Neuron (in vitro differentiated cells): ENCODE results near the gene KLHL22.

Experiments used
- H2AFZ ChIP-seq: one replicate; pipeline ENCODE4 v1.6.1; 2013; ENCODE audit warnings: low read depth, mild to moderate bottlenecking, inconsistent platforms, low read length, moderate library complexity
- H3K27me3 ChIP-seq: one replicate; pipeline ENCODE4 v1.6.1; 2013; ENCODE audit warnings: low read length; ENCODE audit not compliant: insufficient read depth
- H3K36me3 ChIP-seq: one replicate; pipeline ENCODE4 v1.6.1; 2013; ENCODE audit warnings: low read length; ENCODE audit not compliant: insufficient read depth
- H3K4me1 ChIP-seq: one replicate; pipeline ENCODE4 v1.6.1; 2013; ENCODE audit warnings: low read length; ENCODE audit not compliant: insufficient read depth
- H3K4me3 ChIP-seq: 2 replicates; pipeline ENCODE4 v1.5.1; 2013; ENCODE audit warnings: mild to moderate bottlenecking, low read length, moderate library complexity
- H3K9me3 ChIP-seq: one replicate; pipeline ENCODE4 v1.6.1; 2013; ENCODE audit warnings: low read length

KLHL22 gene

GRCh38 chr22:20531404-20532201, 36.0 kb upstream of the KLHL22 start:
- H2AFZ ChIP-seq: no peak overlapping the region
- H3K4me1 ChIP-seq: peaks cover 17% of the 10 kb centered on the region
- no peaks in the 10 kb centered on the region for H3K27me3 ChIP-seq
- no peak overlapping the region for H3K4me3 ChIP-seq
- peaks cover 15% of the 10 kb centered on the region for H3K9me3 ChIP-seq
- peaks cover 13% of the 10 kb centered on the region for H3K36me3 ChIP-seq

- Histone ChIP-seq H3K4me1 (peaks cover 17% of the 10 kb centered on the region), H3K27me3 (no peaks in the 10 kb centered on the region), H2AFZ (no peak overlapping the region), H3K9me3 (peaks cover 16% of the 10 kb centered on the region), H3K4me3 (no peak overlapping the region), H3K36me3 (peaks cover 17% of the 10 kb centered on the region)
These were observed 35.5 kb upstream of the KLHL22 start for GRCh38 chr22:20531154-20531403.

GRCh38 chr22:20530368-20531153, 35.0 kb upstream of the KLHL22 start:
- peaks cover 17% of the 10 kb centered on the region for H3K4me1 ChIP-seq
- peaks cover 16% of the 10 kb centered on the region for H3K9me3 ChIP-seq
- H3K27me3 ChIP-seq: no peaks in the 10 kb centered on the region

GRCh38 chr22:20528405-20528978, 32.9 kb upstream of the KLHL22 start:
- Histone ChIP-seq H3K36me3 (peaks cover 20% of the 10 kb centered on the region), H3K9me3 (peaks cover 16% of the 10 kb centered on the region), H3K4me3 (no peak overlapping the region), H3K4me1 (peaks cover 17% of the 10 kb centered on the region), H3K27me3 (no peaks in the 10 kb centered on the region), H2AFZ (no peak overlapping the region)

More at GRCh38 chr22:20530368-20531153, 35.0 kb upstream of the KLHL22 start:
- Histone ChIP-seq H3K36me3 (peaks cover 17% of the 10 kb centered on the region), H3K4me3 (no peak overlapping the region), H2AFZ (no peak overlapping the region)

- peaks cover 32% of the 10 kb centered on the region for H3K36me3 ChIP-seq
- peaks cover 16% of the 10 kb centered on the region for H3K9me3 ChIP-seq
- no peak overlapping the region for H2AFZ ChIP-seq
- no peak overlapping the region for H3K4me3 ChIP-seq
- peaks cover 4% of the 10 kb centered on the region for H3K4me1 ChIP-seq
- H3K27me3 ChIP-seq: no peaks in the 10 kb centered on the region
These were observed 31.2 kb upstream of the KLHL22 start for GRCh38 chr22:20526628-20527355.

GRCh38 chr22:20526305-20526627, 30.7 kb upstream of the KLHL22 start:
- Histone ChIP-seq H3K4me1 (no peaks in the 10 kb centered on the region), H3K36me3 (peaks cover 33% of the 10 kb centered on the region), H2AFZ (no peak overlapping the region), H3K9me3 (peaks cover 16% of the 10 kb centered on the region), H3K4me3 (no peak overlapping the region), H3K27me3 (no peaks in the 10 kb centered on the region)

GRCh38 chr22:20525048-20525447, 29.5 kb upstream of the KLHL22 start:
- Histone ChIP-seq H3K36me3 (peaks cover 41% of the 10 kb centered on the region), H2AFZ (no peak overlapping the region), H3K4me3 (no peak overlapping the region), H3K27me3 (no peaks in the 10 kb centered on the region), H3K9me3 (peaks cover 16% of the 10 kb centered on the region), H3K4me1 (no peaks in the 10 kb centered on the region)

GRCh38 chr22:20524004-20524481, 28.4 kb upstream of the KLHL22 start:
- H2AFZ ChIP-seq: no peak overlapping the region
- H3K9me3 ChIP-seq: peaks cover 16% of the 10 kb centered on the region
- no peaks in the 10 kb centered on the region for H3K4me1 ChIP-seq
- H3K4me3 ChIP-seq: no peak overlapping the region
- H3K36me3 ChIP-seq: peaks cover 43% of the 10 kb centered on the region
- H3K27me3 ChIP-seq: no peaks in the 10 kb centered on the region

- Histone ChIP-seq H3K36me3 (peaks cover 38% of the 10 kb centered on the region), H2AFZ (no peak overlapping the region), H3K4me1 (no peaks in the 10 kb centered on the region), H3K9me3 (peaks cover 12% of the 10 kb centered on the region), H3K27me3 (no peaks in the 10 kb centered on the region), H3K4me3 (no peak overlapping the region)
These were observed 27.7 kb upstream of the KLHL22 start for GRCh38 chr22:20523086-20523983.

- Histone ChIP-seq H3K9me3 (peaks cover 5% of the 10 kb centered on the region), H3K27me3 (no peaks in the 10 kb centered on the region), H2AFZ (no peak overlapping the region), H3K4me3 (no peak overlapping the region), H3K36me3 (peaks cover 37% of the 10 kb centered on the region), H3K4me1 (no peaks in the 10 kb centered on the region)
These were observed 26.8 kb upstream of the KLHL22 start for GRCh38 chr22:20522134-20523004.

- H3K36me3 ChIP-seq: peaks cover 37% of the 10 kb centered on the region
- no peaks in the 10 kb centered on the region for H3K27me3 ChIP-seq
- no peak overlapping the region for H3K4me3 ChIP-seq
- H2AFZ ChIP-seq: no peak overlapping the region
- H3K4me1 ChIP-seq: no peaks in the 10 kb centered on the region
- H3K9me3 ChIP-seq: no peaks in the 10 kb centered on the region
These were observed 24.5 kb upstream of the KLHL22 start for GRCh38 chr22:20520093-20520511.
